ENCODE data around the gene CPEB3.
"Not testable (repeated sequence)": the region's sequence is repeated elsewhere in the genome, so short reads cannot be mapped to it uniquely, and the experiment has no call there.

- TF ChIP-seq CTCF (IDR thresholded peaks at IDR 0.05); RFX5 (IDR thresholded peaks at IDR 0.05); POLR2A (IDR thresholded peaks at IDR 0.05; ENCODE audit: low read length); EHMT2 (IDR thresholded peaks at IDR 0.05; ENCODE audit: low read depth); POLR2AphosphoS2 (conservative IDR thresholded peaks at IDR 0.05; ENCODE audit: low read length); EP300 (IDR thresholded peaks at IDR 0.05); BHLHE40 (IDR thresholded peaks at IDR 0.05; ENCODE audit: low read depth, low read length); ZC3H11A (IDR thresholded peaks at IDR 0.05); ELK1 (IDR thresholded peaks at IDR 0.05; ENCODE audit: low read depth, low read length); PHF8 (IDR thresholded peaks at IDR 0.05; ENCODE audit: borderline replicate concordance, low read depth); USF2 (IDR thresholded peaks at IDR 0.05); CHD2 (IDR thresholded peaks at IDR 0.05; ENCODE audit: low read length, partially characterized antibody): not testable (repeated sequence)
Measured at GRCh38 chr10:92216608-92217007, 74.3 kb downstream of the CPEB3 start.
